Measurements from ENCODE around the gene SLC25A52.
"Not testable (repeated sequence)": the region's sequence is repeated elsewhere in the genome, so short reads cannot be mapped to it uniquely, and the experiment has no call there.

The SLC25A52 gene

DNA sequence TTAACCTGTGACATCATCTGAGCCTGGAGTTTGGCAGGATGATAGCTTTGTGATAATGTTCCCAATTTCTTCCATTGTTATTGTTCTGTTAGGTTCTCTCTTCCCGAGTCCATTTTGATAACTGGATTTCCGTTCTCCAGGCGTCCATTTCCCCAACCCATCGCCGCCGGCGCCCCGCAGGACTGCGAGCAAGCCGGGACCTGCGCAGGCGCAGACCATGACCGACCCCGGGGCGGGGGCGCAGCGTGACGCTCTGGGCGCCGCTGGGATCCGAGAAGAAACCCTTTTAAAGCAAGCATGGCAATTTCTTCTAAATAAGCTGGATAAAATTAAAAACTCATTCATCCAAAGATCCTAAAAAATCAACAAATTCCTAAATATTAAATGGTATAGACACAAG lies at the start of gene SLC25A52:
TSS of gene SLC25A52 (minus strand) at position 186 of the 400 bp plus-strand sequence. CDS start 219 bp downstream, outside the sequence.
- no peak within 1 kb of the TSS for H3K4me3 ChIP-seq (ENCODE audit: low read depth in 1 of 2, low read length in 2 of 2)
- H3K36me3 ChIP-seq (ENCODE audit: insufficient read depth, low read length): no peaks in the 10 kb centered on the region
- no peak within 1 kb of the TSS for H2AFZ ChIP-seq (ENCODE audit: low read depth, low read length)
- no peak for ATAC-seq (ENCODE audit: insufficient read depth, low read depth)
- H3K79me2 ChIP-seq (ENCODE audit: insufficient read depth, low read length): no peaks in the 10 kb centered on the region
- no peaks in the 10 kb centered on the region for H3K4me1 ChIP-seq (ENCODE audit: insufficient read depth, low read length)
- H3K9me3 ChIP-seq (ENCODE audit: insufficient read depth, low read length, severe bottlenecking): no peaks in the 10 kb centered on the region
- H4K20me1 ChIP-seq (ENCODE audit: insufficient read depth, low read length): no peaks in the 10 kb centered on the region
- H3K9ac ChIP-seq (ENCODE audit: low read depth, low read length): no peak within 1 kb of the TSS
- no peak within 1 kb of the TSS for H3K4me2 ChIP-seq (ENCODE audit: insufficient read depth, low read length)
- TF ChIP-seq CTCF (IDR thresholded peaks at IDR 0.05; ENCODE audit: borderline replicate concordance, extremely low read depth, low read length, poor library complexity, severe bottlenecking) (no peak), EZH2 (IDR thresholded peaks at IDR 0.05; ENCODE audit: borderline replicate concordance, low read depth, low read length, severe bottlenecking) (no peak)
- no peak within 1 kb of the TSS for H3K27ac ChIP-seq (ENCODE audit: low read length)
- no peaks in the 10 kb centered on the region for H3K27me3 ChIP-seq (ENCODE audit: insufficient read depth, low read length, poor library complexity)
- DNase-seq: no peak

DNA sequence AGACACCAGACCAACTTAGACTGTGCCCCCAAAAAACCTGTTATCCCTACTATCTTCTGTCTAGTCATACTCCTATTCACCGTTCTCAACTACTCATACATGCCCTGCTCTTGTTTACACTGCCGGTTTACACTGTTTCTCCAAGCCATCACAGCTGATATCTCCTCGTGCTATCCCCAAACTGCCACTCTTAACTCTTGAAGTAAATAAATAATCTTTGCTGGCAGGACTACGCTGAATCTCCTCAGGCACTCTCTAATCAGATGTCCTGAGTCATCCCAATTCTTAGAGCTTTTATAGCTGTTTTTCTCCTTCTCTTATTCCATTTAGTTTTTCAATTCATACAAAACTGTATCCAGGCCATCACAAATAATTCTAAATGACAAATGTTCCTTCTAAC lies 48.4 kb upstream of the SLC25A52 start:
- not testable (repeated sequence) for H3K36me3 ChIP-seq (ENCODE audit: insufficient read depth, low read length); H3K4me1 ChIP-seq (ENCODE audit: insufficient read depth, low read length); H4K20me1 ChIP-seq (ENCODE audit: insufficient read depth, low read length); H3K27ac ChIP-seq (ENCODE audit: low read length); H3K4me3 ChIP-seq (ENCODE audit: low read depth in 1 of 2, low read length in 2 of 2); H2AFZ ChIP-seq (ENCODE audit: low read depth, low read length); H3K9ac ChIP-seq (ENCODE audit: low read depth, low read length); DNase-seq; H3K79me2 ChIP-seq (ENCODE audit: insufficient read depth, low read length); H3K27me3 ChIP-seq (ENCODE audit: insufficient read depth, low read length, poor library complexity); H3K9me3 ChIP-seq (ENCODE audit: insufficient read depth, low read length, severe bottlenecking); ATAC-seq (ENCODE audit: insufficient read depth, low read depth); H3K4me2 ChIP-seq (ENCODE audit: insufficient read depth, low read length)

GRCh38 chr18:31801078-31801477 lies 40.4 kb upstream of the SLC25A52 start:
- Histone ChIP-seq H3K79me2 (ENCODE audit: insufficient read depth, low read length) (no peaks in the 10 kb centered on the region), H2AFZ (ENCODE audit: low read depth, low read length) (no peak overlapping the region), H3K9me3 (ENCODE audit: insufficient read depth, low read length, severe bottlenecking) (no peaks in the 10 kb centered on the region), H3K4me1 (ENCODE audit: insufficient read depth, low read length) (no peaks in the 10 kb centered on the region), H3K27ac (ENCODE audit: low read length) (no peak overlapping the region), H3K36me3 (ENCODE audit: insufficient read depth, low read length) (no peaks in the 10 kb centered on the region), H3K9ac (ENCODE audit: low read depth, low read length) (no peak overlapping the region), H3K4me3 (ENCODE audit: low read depth in 1 of 2, low read length in 2 of 2) (no peak overlapping the region), H3K4me2 (ENCODE audit: insufficient read depth, low read length) (no peak overlapping the region), H3K27me3 (ENCODE audit: insufficient read depth, low read length, poor library complexity) (no peaks in the 10 kb centered on the region), H4K20me1 (ENCODE audit: insufficient read depth, low read length) (no peaks in the 10 kb centered on the region)
- no peak for ATAC-seq (ENCODE audit: insufficient read depth, low read depth)
- DNase-seq: no peak
- TF ChIP-seq EZH2 (IDR thresholded peaks at IDR 0.05; ENCODE audit: borderline replicate concordance, low read depth, low read length, severe bottlenecking): no peak
- no peak for TF ChIP-seq CTCF (IDR thresholded peaks at IDR 0.05; ENCODE audit: borderline replicate concordance, extremely low read depth, low read length, poor library complexity, severe bottlenecking)

DNA sequence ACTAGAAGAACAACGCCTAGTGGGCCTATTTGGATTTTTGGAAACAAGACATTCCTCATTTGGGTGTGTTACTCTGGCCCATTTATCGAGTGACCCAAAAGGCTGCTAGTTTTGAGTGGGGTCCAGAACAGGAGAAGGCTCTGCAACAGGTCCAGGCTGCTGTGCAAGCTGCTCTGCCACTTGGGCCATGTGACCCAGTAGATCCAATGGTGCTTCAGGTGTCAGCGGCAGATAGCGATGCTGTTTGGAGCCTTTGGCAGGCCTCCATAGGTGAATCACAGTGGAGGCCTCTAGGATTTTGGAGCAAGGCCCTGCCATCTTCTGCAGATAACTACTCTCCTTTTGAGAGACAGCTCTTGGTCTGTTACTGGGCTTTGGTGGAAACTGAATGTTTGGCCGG lies 38.6 kb upstream of the SLC25A52 start:
- not testable (repeated sequence) for DNase-seq; H3K4me3 ChIP-seq (ENCODE audit: low read depth in 1 of 2, low read length in 2 of 2); H3K9ac ChIP-seq (ENCODE audit: low read depth, low read length); H3K27ac ChIP-seq (ENCODE audit: low read length); H3K27me3 ChIP-seq (ENCODE audit: insufficient read depth, low read length, poor library complexity); H2AFZ ChIP-seq (ENCODE audit: low read depth, low read length); H4K20me1 ChIP-seq (ENCODE audit: insufficient read depth, low read length); H3K9me3 ChIP-seq (ENCODE audit: insufficient read depth, low read length, severe bottlenecking); H3K4me2 ChIP-seq (ENCODE audit: insufficient read depth, low read length); H3K4me1 ChIP-seq (ENCODE audit: insufficient read depth, low read length); H3K79me2 ChIP-seq (ENCODE audit: insufficient read depth, low read length); ATAC-seq (ENCODE audit: insufficient read depth, low read depth); H3K36me3 ChIP-seq (ENCODE audit: insufficient read depth, low read length)

All from DND-41 (cell line).